B cell (primary cell): ENCODE measurements around the gene PRSS21. TPM values are rescaled to one million over a fixed set of nuclear protein-coding genes. Genes with fewer than 3 reads are reported as not detected.

Experiments
- ATAC-seq: fragments of 200-7000 bp; cut with Tn5 transposase; one replicate; pipeline ENCODE4 v1.10.0; 2021; ENCODE audit warnings: low read depth, mild to moderate bottlenecking, moderate number of reproducible peaks, moderate library complexity
- CTCF ChIA-PET: fragments of 350-600 bp; sonication (Branson Sonifier 250); formaldehyde crosslinking; loops from one replicate; lab custom pipeline; 2021; ENCODE audit warnings: antibody characterized with exemption, inconsistent platforms; lab: Charles Lee
- POLR2A ChIA-PET: fragments of 350-600 bp; sonication (Branson Sonifier 250); formaldehyde crosslinking; loops from one replicate; lab custom pipeline; 2021; ENCODE audit warnings: antibody characterized with exemption; lab: Charles Lee
- DNase-seq: peaks from one replicate; pipeline ENCODE4 v3.0.0; 2013
- H2AFZ ChIP-seq: 2 replicates; pipeline ENCODE4 v1.6.1; 2012; ENCODE audit warnings: mild to moderate bottlenecking, low read depth, low read length; ENCODE audit not compliant: insufficient read depth, poor library complexity, severe bottlenecking
- H3K27ac ChIP-seq, 2 donors: 1 replicate in 1 of 2; 2 replicates in 1 of 2; pipeline ENCODE4 v1.5.1; 2012 to 2013; ENCODE audit warnings: low read length in 2 of 2, mild to moderate bottlenecking in 2 of 2, moderate library complexity in 1 of 2
- H3K27me3 ChIP-seq, 4 experiments: fragments of 200-600 bp in 1 of 4; sonication (generic) in 1 of 4; replicated peaks in 1 of 4; 1 replicate in 2 of 4; 2 replicates in 2 of 4; pipeline versions ENCODE4 v1.6.1 to v1.7.0; 2013 to 2016; ENCODE audit warnings: low read length in 3 of 4, mild to moderate bottlenecking in 2 of 4, mixed read lengths in 1 of 4, moderate library complexity in 1 of 4; ENCODE audit not compliant: insufficient read depth in 4 of 4, control insufficient read depth in 3 of 4; ENCODE audit errors: control extremely low read depth in 1 of 4
- H3K36me3 ChIP-seq, 2 experiments: replicated peaks in 1 of 2; 1 replicate in 1 of 2; 2 replicates in 1 of 2; pipeline versions ENCODE4 v1.6.1 to v1.7.1; 2013; ENCODE audit warnings: low read length in 1 of 2; ENCODE audit not compliant: insufficient read depth in 2 of 2, control insufficient read depth in 1 of 2; ENCODE audit errors: control extremely low read depth in 1 of 2, extremely low read depth in 1 of 2
- H3K4me1 ChIP-seq, 2 donors: fragments of 200-600 bp in 1 of 2; sonication (generic) in 1 of 2; 1 replicate in 1 of 2; 2 replicates in 1 of 2; pipeline versions ENCODE4 v1.5.1 to v1.6.1; 2013 to 2017; ENCODE audit warnings: low read length in 2 of 2; ENCODE audit not compliant: control insufficient read depth in 2 of 2, insufficient read depth in 2 of 2
- H3K4me2 ChIP-seq: replicated peaks from 2 replicates; pipeline ENCODE3; 2012; ENCODE audit warnings: mild to moderate bottlenecking, low read depth, low read length; ENCODE audit not compliant: poor library complexity, severe bottlenecking
- H3K4me3 ChIP-seq, 5 experiments: fragments of 200-600 bp in 1 of 5; sonication (generic) in 1 of 5; 1 replicate in 3 of 5; 2 replicates in 2 of 5; pipeline versions ENCODE4 v1.5.1 to v1.7.0; 2011 to 2016; ENCODE audit warnings: low read length in 4 of 5, mild to moderate bottlenecking in 4 of 5, low read depth in 2 of 5, control low read depth in 1 of 5, moderate library complexity in 1 of 5; ENCODE audit not compliant: insufficient read depth in 1 of 5; ENCODE audit errors: control extremely low read depth in 1 of 5, extremely low read depth in 1 of 5
- H3K79me2 ChIP-seq: fragments of 200-600 bp; sonication (generic); one replicate; pipeline ENCODE4 v1.6.0; 2016; ENCODE audit warnings: low read length; ENCODE audit not compliant: control insufficient read depth, insufficient read depth
- H3K9ac ChIP-seq: fragments of 200-600 bp; sonication (generic); 2 replicates; pipeline ENCODE4 v1.6.1; 2017; ENCODE audit warnings: mild to moderate bottlenecking, low read length, moderate library complexity
- H3K9me3 ChIP-seq, 3 donors: one replicate each; pipeline versions ENCODE4 v1.6.1 to v1.7.1; 2013; ENCODE audit warnings: low read length in 2 of 3; ENCODE audit not compliant: control insufficient read depth in 2 of 3, insufficient read depth in 1 of 3; ENCODE audit errors: control extremely low read depth in 1 of 3
- H4K20me1 ChIP-seq: 2 replicates; pipeline ENCODE4 v1.6.0; 2012; ENCODE audit warnings: mild to moderate bottlenecking, low read length; ENCODE audit not compliant: insufficient read depth, control insufficient read depth, poor library complexity, severe bottlenecking
- H3K27ac Mint-ChIP-seq: one replicate; pipeline ENCODE4 v1.8.0; 2021; ENCODE audit warnings: mixed read lengths
- H3K27me3 Mint-ChIP-seq: one replicate; pipeline ENCODE4 v1.8.0; 2021; ENCODE audit warnings: mixed read lengths
- H3K4me1 Mint-ChIP-seq: one replicate; pipeline ENCODE4 v1.8.0; 2021; ENCODE audit warnings: mixed read lengths
- H3K4me3 Mint-ChIP-seq: one replicate; pipeline ENCODE4 v1.8.0; 2021; ENCODE audit warnings: mixed read lengths
- H3K9me3 Mint-ChIP-seq: one replicate; pipeline ENCODE4 v1.8.0; 2022; ENCODE audit warnings: mixed read lengths; ENCODE audit not compliant: insufficient read depth
- EZH2 ChIP-seq: IDR thresholded peaks from 2 replicates; pipeline ENCODE4 v1.6.1; 2012; ENCODE audit warnings: borderline replicate concordance, low read depth, mild to moderate bottlenecking, moderate library complexity, low read length; ENCODE audit not compliant: insufficient read depth, poor library complexity, severe bottlenecking
- WGBS: methylation state at CpG from one replicate; pipeline ENCODE4 v1.1.5; 2013; ENCODE audit warnings: missing lambda C conversion rate; ENCODE audit not compliant: insufficient coverage; 5-methylcytosine and 5-hydroxymethylcytosine counted together
- intact Hi-C: fragments of 100-400 bp; cut with micrococcal nuclease; formaldehyde crosslinking; loops from one replicate; pipeline ENCODE4 v1.10.0; 2022
- polyA plus RNA-seq: library from polyadenylated mRNA; depleted of rRNA; stranded (reverse); fragments of >200 nt; gene quantifications from 2 replicates; pipeline ENCODE4 v1.2.3, GENCODE V29; 2012
- total RNA-seq, 2 donors: library from RNA; stranded (reverse); fragments of 120-200 nt in 1 of 2; gene quantifications; 1 replicate in 1 of 2; 2 replicates in 1 of 2; pipeline versions ENCODE4 v1.2.3 to v1.2.4, GENCODE V29; 2013 to 2022
- TF ChIP-seq, protein P1 (sequence below): fragments of 200-600 bp; IDR thresholded peaks from one replicate; pipeline ENCODE4 v1.8.0; 2022; ENCODE audit warnings: antibody characterized with exemption, mild to moderate bottlenecking

The PRSS21 gene
- total and polyA plus RNA-seq, 2 donors (not counting 1 experiment from before 2014, with no cell fraction given) = 2.0 to 5.8 TPM

DNA sequence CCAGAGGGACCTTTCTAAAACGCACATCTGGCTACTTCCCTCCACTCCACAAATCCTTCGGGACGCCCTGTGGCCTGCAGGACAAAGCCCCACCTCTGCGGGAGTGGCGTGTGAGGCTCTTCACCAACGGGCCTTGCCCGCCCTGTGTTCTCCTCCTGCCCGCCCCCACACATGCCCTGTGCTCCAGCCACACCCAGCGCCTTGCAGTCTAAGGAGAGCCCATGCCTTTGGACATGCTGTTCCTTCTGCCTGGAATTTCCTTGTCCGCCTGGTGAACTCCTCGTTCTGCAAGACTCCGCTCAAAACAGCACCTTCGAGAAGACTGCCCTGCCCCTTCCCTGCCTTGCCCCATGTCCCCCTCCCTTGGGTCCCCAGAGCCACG is 47.4 kb upstream of the PRSS21 start:
- ChIA-PET CTCF (no interaction called here), POLR2A (no interaction called here)
- Histone ChIP-seq H3K4me1 (no peaks in the 10 kb centered on the region), H3K36me3 (peaks cover 0 to 88% of the 10 kb centered on the region in 2 experiments), H3K4me3 (no peak overlapping the region), H4K20me1 (peaks cover 79% of the 10 kb centered on the region), H3K9me3 (peaks cover 0 to 9% (median 0%) of the 10 kb centered on the region in 3 donors), H2AFZ (no peak overlapping the region), H3K27me3 (no peaks in the 10 kb centered on the region), H3K27ac (no peak overlapping the region), H3K79me2 (peaks cover 55% of the 10 kb centered on the region), H3K4me2 (no peak overlapping the region), H3K9ac (no peak overlapping the region)
- H3K9me3 Mint-ChIP-seq = no peaks in the 10 kb centered on the region
- peaks cover 5% of the 10 kb centered on the region for H3K4me1 Mint-ChIP-seq
- DNase-seq (peak; percentile 30), ATAC-seq (no peak)
- intact Hi-C loops = loop anchor here (10.0 kb wide), 2 partner anchors 85 to 95 kb away; partner anchors contain the start of gene KCTD5
- no peak overlapping the region for H3K4me3 Mint-ChIP-seq
- peak overlapping the region; percentile 46 for H3K27ac Mint-ChIP-seq
- 89% methylated on average over 14 of the region's 14 CpGs for WGBS
- no peaks in the 10 kb centered on the region for H3K27me3 Mint-ChIP-seq
- TF ChIP-seq, protein P1, sequence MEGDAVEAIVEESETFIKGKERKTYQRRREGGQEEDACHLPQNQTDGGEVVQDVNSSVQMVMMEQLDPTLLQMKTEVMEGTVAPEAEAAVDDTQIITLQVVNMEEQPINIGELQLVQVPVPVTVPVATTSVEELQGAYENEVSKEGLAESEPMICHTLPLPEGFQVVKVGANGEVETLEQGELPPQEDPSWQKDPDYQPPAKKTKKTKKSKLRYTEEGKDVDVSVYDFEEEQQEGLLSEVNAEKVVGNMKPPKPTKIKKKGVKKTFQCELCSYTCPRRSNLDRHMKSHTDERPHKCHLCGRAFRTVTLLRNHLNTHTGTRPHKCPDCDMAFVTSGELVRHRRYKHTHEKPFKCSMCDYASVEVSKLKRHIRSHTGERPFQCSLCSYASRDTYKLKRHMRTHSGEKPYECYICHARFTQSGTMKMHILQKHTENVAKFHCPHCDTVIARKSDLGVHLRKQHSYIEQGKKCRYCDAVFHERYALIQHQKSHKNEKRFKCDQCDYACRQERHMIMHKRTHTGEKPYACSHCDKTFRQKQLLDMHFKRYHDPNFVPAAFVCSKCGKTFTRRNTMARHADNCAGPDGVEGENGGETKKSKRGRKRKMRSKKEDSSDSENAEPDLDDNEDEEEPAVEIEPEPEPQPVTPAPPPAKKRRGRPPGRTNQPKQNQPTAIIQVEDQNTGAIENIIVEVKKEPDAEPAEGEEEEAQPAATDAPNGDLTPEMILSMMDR = no peak
- no peak for TF ChIP-seq EZH2

DNA sequence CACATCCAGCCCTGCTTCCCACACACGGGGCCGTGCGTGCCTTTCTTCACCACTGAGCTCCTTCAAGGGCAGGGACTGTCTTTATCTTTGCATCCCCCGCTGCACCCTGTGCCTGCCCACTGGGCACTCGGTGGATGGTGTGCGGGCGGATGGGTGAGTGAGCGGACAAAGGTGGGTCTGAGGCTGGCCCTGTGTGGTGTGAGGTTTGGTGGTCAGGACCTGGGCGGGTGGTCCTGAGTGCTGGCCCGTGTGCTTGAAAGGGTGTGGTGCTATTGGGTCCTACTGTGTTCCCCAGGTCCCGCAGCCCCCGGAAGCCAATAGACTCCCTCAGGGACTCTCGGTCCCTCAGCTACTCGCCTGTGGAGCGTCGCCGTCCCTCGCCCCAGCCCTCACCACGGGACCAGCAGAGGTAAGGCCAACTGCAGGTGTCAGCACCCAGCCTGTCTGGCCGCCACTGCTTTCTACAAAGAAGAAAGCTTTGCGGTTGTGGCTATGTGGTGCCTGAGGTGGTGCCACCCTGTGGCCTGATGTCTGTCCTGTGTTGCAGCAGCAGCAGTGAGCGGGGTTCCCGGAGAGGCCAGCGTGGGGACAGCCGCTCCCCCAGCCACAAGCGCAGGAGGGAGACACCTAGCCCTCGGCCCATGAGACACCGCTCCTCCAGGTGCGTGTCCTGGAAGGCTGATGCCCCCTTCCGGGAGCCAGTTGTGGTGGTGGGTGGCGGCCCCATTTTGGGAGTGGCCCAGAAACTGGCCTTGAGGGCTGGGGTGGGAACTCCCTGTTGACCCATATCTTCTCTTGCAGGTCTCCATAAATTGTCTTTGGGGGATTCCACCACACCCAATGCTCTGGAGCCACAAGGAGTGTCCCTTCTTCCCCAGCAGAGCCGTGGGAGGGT is 46.7 kb upstream of the PRSS21 start:
- Histone ChIP-seq H3K79me2 (peaks cover 61% of the 10 kb centered on the region), H2AFZ (no peak overlapping the region), H3K9me3 (peaks cover 0 to 9% (median 0%) of the 10 kb centered on the region in 3 donors), H3K4me3 (no peak overlapping the region), H4K20me1 (peaks cover 74% of the 10 kb centered on the region), H3K36me3 (peaks cover 0 to 87% of the 10 kb centered on the region in 2 experiments), H3K4me2 (no peak overlapping the region), H3K4me1 (no peaks in the 10 kb centered on the region), H3K27me3 (no peaks in the 10 kb centered on the region), H3K27ac (no peak overlapping the region), H3K9ac (no peak overlapping the region)
- Mint-ChIP-seq H3K27ac (no peak overlapping the region), H3K27me3 (no peaks in the 10 kb centered on the region), H3K9me3 (no peaks in the 10 kb centered on the region), H3K4me1 (peaks cover 6% of the 10 kb centered on the region), H3K4me3 (no peak overlapping the region)
- DNase-seq (no peak), ATAC-seq (no peak)
- TF ChIP-seq, protein P1 = no peak
- TF ChIP-seq EZH2 = no peak
- CTCF ChIA-PET = no interaction called here
- 86% methylated on average over 27 of the region's 32 CpGs for WGBS
- intact Hi-C loops = loop anchor here (10.0 kb wide), 2 partner anchors 86 to 94 kb away; partner anchors contain the start of gene KCTD5
- POLR2A ChIA-PET = no interaction called here
